A673 (cell line): ENCODE data around the gene TRAPPC2L.

Source experiments
- EZH2 ChIP-seq: fragments of 200-600 bp; sonication (generic); IDR thresholded peaks from 2 replicates; pipeline ENCODE4 v1.6.1; 2017; ENCODE audit warnings: borderline replicate concordance, low read depth, mild to moderate bottlenecking, mixed read lengths, antibody characterized with exemption, low read length; ENCODE audit not compliant: poor library complexity, severe bottlenecking
- TF ChIP-seq, protein P1 (sequence below): fragments of 300-800, 200-600 bp; sonication (generic); conservative IDR thresholded peaks from 2 replicates; pipeline ENCODE4 v1.5.1; 2017; ENCODE audit warnings: low read depth, mild to moderate bottlenecking, antibody characterized with exemption, low read length, moderate library complexity, mixed read lengths

DNA sequence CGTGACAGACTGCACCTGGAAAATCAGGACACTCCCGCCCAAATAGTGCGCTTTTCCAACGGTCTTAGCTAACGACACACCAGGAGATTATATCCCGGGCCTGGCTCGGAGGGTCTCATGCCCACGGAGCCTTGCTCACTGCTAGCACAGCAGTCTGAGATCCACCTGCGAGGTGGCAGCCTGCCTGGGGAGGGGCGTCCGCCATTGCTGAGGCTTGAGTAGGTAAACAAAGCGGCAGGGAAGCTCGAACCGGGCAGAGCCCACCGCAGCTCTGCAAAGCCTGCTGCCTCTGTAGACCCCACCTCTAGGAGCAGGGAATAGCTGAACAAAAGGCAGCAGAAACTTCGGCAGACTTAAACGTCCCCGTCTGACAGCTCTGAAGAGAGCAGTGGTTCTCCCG lies 5.3 kb upstream of the TRAPPC2L start:
- TF ChIP-seq, protein P1, sequence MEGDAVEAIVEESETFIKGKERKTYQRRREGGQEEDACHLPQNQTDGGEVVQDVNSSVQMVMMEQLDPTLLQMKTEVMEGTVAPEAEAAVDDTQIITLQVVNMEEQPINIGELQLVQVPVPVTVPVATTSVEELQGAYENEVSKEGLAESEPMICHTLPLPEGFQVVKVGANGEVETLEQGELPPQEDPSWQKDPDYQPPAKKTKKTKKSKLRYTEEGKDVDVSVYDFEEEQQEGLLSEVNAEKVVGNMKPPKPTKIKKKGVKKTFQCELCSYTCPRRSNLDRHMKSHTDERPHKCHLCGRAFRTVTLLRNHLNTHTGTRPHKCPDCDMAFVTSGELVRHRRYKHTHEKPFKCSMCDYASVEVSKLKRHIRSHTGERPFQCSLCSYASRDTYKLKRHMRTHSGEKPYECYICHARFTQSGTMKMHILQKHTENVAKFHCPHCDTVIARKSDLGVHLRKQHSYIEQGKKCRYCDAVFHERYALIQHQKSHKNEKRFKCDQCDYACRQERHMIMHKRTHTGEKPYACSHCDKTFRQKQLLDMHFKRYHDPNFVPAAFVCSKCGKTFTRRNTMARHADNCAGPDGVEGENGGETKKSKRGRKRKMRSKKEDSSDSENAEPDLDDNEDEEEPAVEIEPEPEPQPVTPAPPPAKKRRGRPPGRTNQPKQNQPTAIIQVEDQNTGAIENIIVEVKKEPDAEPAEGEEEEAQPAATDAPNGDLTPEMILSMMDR, result no peak
- TF ChIP-seq EZH2, result no peak
